Naive thymus-derived CD8-positive, alpha-beta T cell (primary cell): ENCODE results near the gene XRCC5. TPM values are rescaled to one million over a fixed set of nuclear protein-coding genes. Genes with fewer than 3 reads are reported as not detected.
"Not testable (repeated sequence)": the region's sequence is repeated elsewhere in the genome, so short reads cannot be mapped to it uniquely, and the experiment has no call there.

ENCODE experiments used
- ATAC-seq, 2 donors: fragments of 150-1000 bp; cut with Tn5 transposase in 1 of 2; sonication (Bioruptor Pico), chemical (Tn5 transposase) in 1 of 2; 1 replicate in 1 of 2; 2 replicates in 1 of 2; pipeline ENCODE4 v1.10.0; 2021; ENCODE audit warnings: mild to moderate bottlenecking in 2 of 2, moderate library complexity in 2 of 2
- POLR2A ChIA-PET: fragments of 350-600 bp; sonication (Branson Sonifier 250); formaldehyde crosslinking; loops from one replicate; lab custom pipeline; 2021; ENCODE audit warnings: antibody characterized with exemption; lab: Charles Lee
- DNase-seq, 10 donors: peaks; one replicate each; pipeline versions ENCODE4 v3.0.0 to v3.0.0-alpha.2; 2020 to 2022
- H3K27ac Mint-ChIP-seq, 10 donors: one replicate each; pipeline ENCODE4 v1.8.0; 2020 to 2022; ENCODE audit warnings: mild to moderate bottlenecking in 10 of 10, mixed read lengths in 10 of 10, moderate library complexity in 4 of 10, inconsistent platforms in 1 of 10
- H3K27me3 Mint-ChIP-seq, 5 donors: one replicate each; pipeline ENCODE4 v1.8.0; 2021 to 2022; ENCODE audit warnings: mixed read lengths in 5 of 5
- H3K36me3 Mint-ChIP-seq, 3 donors: one replicate each; pipeline ENCODE4 v1.8.0; 2020 to 2022; ENCODE audit warnings: mixed read lengths in 3 of 3, mild to moderate bottlenecking in 2 of 3, inconsistent platforms in 1 of 3
- H3K4me1 Mint-ChIP-seq, 4 donors: one replicate each; pipeline ENCODE4 v1.8.0; 2021 to 2022; ENCODE audit warnings: mixed read lengths in 4 of 4
- H3K4me3 Mint-ChIP-seq, 10 donors: one replicate each; pipeline ENCODE4 v1.8.0; 2020 to 2022; ENCODE audit warnings: mild to moderate bottlenecking in 10 of 10, mixed read lengths in 10 of 10, moderate library complexity in 6 of 10, inconsistent platforms in 1 of 10
- H3K9me3 Mint-ChIP-seq, 9 donors: one replicate each; pipeline ENCODE4 v1.8.0; 2020 to 2022; ENCODE audit warnings: mixed read lengths in 9 of 9, mild to moderate bottlenecking in 3 of 9, inconsistent platforms in 1 of 9, moderate library complexity in 1 of 9
- polyA plus RNA-seq, 3 donors: library from polyadenylated mRNA; unstranded; fragments of 300-500 nt; fragmentation: Illumina TruSeq; gene quantifications; one replicate each; pipeline ENCODE4 v1.2.3, GENCODE V29; 2021
- total RNA-seq, 8 experiments: library from RNA in 2 of 8; stranded (reverse) in 2 of 8; gene quantifications; one replicate each; pipeline ENCODE4 v1.2.3 and lab custom pipeline; 2021 to 2026

The XRCC5 gene
- total and polyA plus RNA-seq, 5 experiments from 2014 or later = 231 to 364 (median 311) TPM

- Mint-ChIP-seq H3K4me3 (no peak overlapping the region), H3K27me3 (no peaks in the 10 kb centered on the region), H3K27ac (peak overlapping the region in 9 of 10 donors; percentile 10 to 87 (median 75)), H3K36me3 (peaks cover 0 to 76% (median 14%) of the 10 kb centered on the region in 3 donors), H3K9me3 (no peaks in the 10 kb centered on the region), H3K4me1 (peaks cover 22 to 70% (median 50%) of the 10 kb centered on the region in 4 donors)
- POLR2A ChIA-PET = no interaction called here
- no peak for DNase-seq
- no peak for ATAC-seq
These were observed 80.3 kb downstream of the XRCC5 start for GRCh38 chr2:216189410-216189809.

DNA sequence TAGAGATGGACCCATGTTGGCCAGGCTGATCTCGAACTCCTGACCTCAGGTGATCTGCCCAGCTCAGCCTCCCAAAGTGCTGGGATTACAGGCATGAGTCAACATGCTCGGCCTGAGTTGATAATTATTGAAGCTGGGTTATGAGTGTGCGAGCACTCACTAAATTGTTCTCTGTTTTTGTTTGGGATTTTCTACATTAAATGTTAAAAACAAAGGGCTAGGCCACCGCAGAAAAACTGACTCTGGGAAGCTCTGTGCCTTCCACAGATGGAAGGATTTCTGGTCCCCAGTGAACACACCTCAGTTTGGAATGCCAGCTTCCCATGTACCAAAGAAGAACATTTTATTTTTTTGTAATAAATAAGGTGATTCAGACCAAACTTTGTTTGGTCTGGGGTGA, 83.0 kb downstream of the XRCC5 start:
- POLR2A ChIA-PET = no interaction called here
- H3K4me1 Mint-ChIP-seq = peaks cover 14 to 43% (median 26%) of the 10 kb centered on the region in 4 donors
- H3K9me3 Mint-ChIP-seq = no peaks in the 10 kb centered on the region
- no peak overlapping the region for H3K4me3 Mint-ChIP-seq
- peak overlapping the region in 2 of 10 donors; percentile 4 to 65 for H3K27ac Mint-ChIP-seq
- ATAC-seq = no peak
- H3K36me3 Mint-ChIP-seq = peaks cover 0 to 87% (median 25%) of the 10 kb centered on the region in 3 donors
- H3K27me3 Mint-ChIP-seq = no peaks in the 10 kb centered on the region
- DNase-seq = no peak

DNA sequence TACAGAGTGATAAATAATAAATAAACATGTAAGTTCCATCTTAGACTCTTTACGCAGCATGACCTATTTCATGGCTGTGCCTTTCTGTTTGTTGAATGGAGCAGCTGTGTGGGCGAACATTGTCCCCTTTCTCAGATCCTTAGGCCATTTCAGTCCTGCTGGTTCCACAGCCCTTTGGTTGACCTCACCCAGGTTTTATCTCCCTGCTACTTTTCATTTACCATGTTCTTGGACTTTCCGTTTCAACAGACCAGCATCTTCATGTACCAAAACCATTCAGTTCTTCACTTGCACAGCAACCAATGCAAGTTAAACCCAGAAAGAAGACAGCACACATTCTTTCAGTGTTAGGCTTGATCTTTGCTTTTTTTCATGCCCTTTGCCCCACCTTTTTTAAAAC, 83.8 kb downstream of the XRCC5 start:
- ATAC-seq = no peak
- Mint-ChIP-seq H3K27ac (peak overlapping the region in 4 of 10 donors; percentile 1 to 72 (median 32)), H3K36me3 (peaks cover 0 to 91% (median 32%) of the 10 kb centered on the region in 3 donors), H3K9me3 (no peaks in the 10 kb centered on the region), H3K4me3 (no peak overlapping the region), H3K4me1 (peaks cover 8 to 41% (median 23%) of the 10 kb centered on the region in 4 donors), H3K27me3 (no peaks in the 10 kb centered on the region)
- DNase-seq = no peak
- POLR2A ChIA-PET = no interaction called here

DNA sequence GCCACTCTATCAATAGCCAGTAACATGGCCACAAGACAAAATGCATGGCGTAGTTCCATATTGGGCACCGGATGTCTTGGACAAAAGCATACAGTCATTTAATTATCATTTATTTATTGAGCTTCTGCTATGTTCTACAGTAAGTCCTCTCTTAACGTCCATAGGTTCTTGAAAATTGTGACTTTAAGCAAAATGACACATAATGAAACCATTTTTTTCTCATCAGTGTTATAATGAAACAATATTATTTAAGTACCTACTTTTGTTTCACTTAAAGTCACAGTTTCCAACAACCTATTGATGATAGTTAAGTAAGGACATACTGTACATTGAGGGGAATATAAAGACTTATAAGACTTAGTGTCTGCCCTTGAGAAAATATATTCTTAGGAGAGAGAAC, 84.9 kb downstream of the XRCC5 start:
- peaks cover 5 to 30% (median 15%) of the 10 kb centered on the region in 4 donors for H3K4me1 Mint-ChIP-seq
- H3K27me3 Mint-ChIP-seq = no peaks in the 10 kb centered on the region
- no peak overlapping the region for H3K4me3 Mint-ChIP-seq
- DNase-seq (no peak), ATAC-seq (no peak)
- POLR2A ChIA-PET = no interaction called here
- peak overlapping the region in 6 of 10 donors; percentile 0 to 37 (median 23) for H3K27ac Mint-ChIP-seq
- peaks cover 0 to 94% (median 34%) of the 10 kb centered on the region in 3 donors for H3K36me3 Mint-ChIP-seq
- no peaks in the 10 kb centered on the region for H3K9me3 Mint-ChIP-seq

DNA sequence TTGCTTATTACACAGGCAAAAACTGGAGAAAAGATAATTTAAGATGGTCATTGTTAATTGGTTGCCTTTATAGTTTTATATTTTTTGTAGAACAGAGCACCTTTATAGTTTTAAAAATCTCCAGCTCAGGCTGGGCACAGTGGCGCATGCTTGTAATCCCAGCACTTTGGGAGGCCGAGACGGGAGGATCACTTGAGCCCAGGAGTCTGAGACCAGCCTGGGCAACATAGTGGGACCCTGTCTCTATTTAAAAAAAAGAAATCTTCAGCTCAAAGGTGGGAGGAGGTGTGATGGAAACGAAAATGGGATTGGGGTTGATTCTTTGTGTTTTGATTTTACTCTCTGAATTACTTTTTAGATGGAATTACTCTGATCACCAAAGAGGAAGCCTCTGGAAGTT, 85.4 kb downstream of the XRCC5 start:
- Mint-ChIP-seq H3K4me3 (no peak overlapping the region), H3K4me1 (peaks cover 3 to 24% (median 10%) of the 10 kb centered on the region in 4 donors), H3K36me3 (peaks cover 4 to 97% (median 40%) of the 10 kb centered on the region in 3 donors), H3K9me3 (no peaks in the 10 kb centered on the region), H3K27ac (peak overlapping the region in 6 of 10 donors; percentile 22 to 69 (median 36)), H3K27me3 (no peaks in the 10 kb centered on the region)
- DNase-seq = no peak
- POLR2A ChIA-PET = no interaction called here
- no peak for ATAC-seq

GRCh38 chr2:216195565-216196029, 86.4 kb downstream of the XRCC5 start:
- no peak overlapping the region for H3K4me3 Mint-ChIP-seq
- H3K4me1 Mint-ChIP-seq = peaks cover 2 to 18% (median 7%) of the 10 kb centered on the region in 4 donors
- DNase-seq (no peak), ATAC-seq (no peak)
- POLR2A ChIA-PET = no interaction called here
- H3K36me3 Mint-ChIP-seq = peaks cover 5 to 97% (median 39%) of the 10 kb centered on the region in 3 donors
- peak overlapping the region in 5 of 10 donors; percentile 23 to 73 (median 48) for H3K27ac Mint-ChIP-seq
- H3K9me3 Mint-ChIP-seq = no peaks in the 10 kb centered on the region
- no peaks in the 10 kb centered on the region for H3K27me3 Mint-ChIP-seq

DNA sequence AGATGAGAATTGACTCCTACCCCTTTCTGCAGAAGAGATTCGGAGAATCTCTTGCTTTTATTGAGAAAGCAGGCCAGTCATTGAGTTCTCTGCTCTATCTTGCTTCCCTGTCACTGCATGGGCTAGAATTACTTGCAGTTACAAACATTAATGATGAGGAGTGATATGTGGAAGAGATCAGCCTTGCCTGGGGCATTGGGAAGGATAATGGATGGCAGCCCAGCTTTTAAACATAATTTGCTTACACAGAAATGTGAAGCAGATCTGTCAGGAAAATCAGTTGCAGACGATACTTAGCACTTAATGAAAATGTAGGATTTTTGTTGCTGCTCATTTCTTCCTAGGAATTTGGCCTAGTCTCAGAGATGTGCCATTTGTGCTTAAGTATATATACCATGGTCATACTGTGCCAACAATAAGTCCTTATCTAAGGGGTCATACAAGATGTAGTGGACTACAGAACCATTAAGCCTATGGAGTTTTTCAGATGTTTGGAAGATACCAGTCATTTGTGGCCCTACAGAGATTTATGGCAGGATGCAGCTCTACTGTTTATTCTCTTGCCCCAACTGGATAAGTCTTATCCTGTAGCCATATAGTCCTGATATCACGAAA, 92.7 kb downstream of the XRCC5 start:
- ATAC-seq (no peak), DNase-seq (no peak)
- Mint-ChIP-seq H3K27me3 (no peaks in the 10 kb centered on the region), H3K4me1 (peaks cover 5 to 10% (median 6%) of the 10 kb centered on the region in 4 donors), H3K36me3 (peaks cover 23 to 98% (median 54%) of the 10 kb centered on the region in 3 donors), H3K27ac (peak overlapping the region in 9 of 10 donors; percentile 7 to 73 (median 35)), H3K9me3 (no peaks in the 10 kb centered on the region), H3K4me3 (no peak overlapping the region)
- POLR2A ChIA-PET = no interaction called here

- ATAC-seq = no peak
- no peaks in the 10 kb centered on the region for H3K27me3 Mint-ChIP-seq
- H3K4me3 Mint-ChIP-seq = no peak overlapping the region
- peaks cover 23 to 98% (median 54%) of the 10 kb centered on the region in 3 donors for H3K36me3 Mint-ChIP-seq
- POLR2A ChIA-PET = no interaction called here
- H3K9me3 Mint-ChIP-seq = no peaks in the 10 kb centered on the region
- no peak for DNase-seq
- H3K27ac Mint-ChIP-seq = peak overlapping the region in 8 of 10 donors; percentile 2 to 77 (median 33)
- H3K4me1 Mint-ChIP-seq = peaks cover under 1 to 11% (median 5%) of the 10 kb centered on the region in 4 donors
These were observed 93.6 kb downstream of the XRCC5 start for GRCh38 chr2:216202626-216203250.

DNA sequence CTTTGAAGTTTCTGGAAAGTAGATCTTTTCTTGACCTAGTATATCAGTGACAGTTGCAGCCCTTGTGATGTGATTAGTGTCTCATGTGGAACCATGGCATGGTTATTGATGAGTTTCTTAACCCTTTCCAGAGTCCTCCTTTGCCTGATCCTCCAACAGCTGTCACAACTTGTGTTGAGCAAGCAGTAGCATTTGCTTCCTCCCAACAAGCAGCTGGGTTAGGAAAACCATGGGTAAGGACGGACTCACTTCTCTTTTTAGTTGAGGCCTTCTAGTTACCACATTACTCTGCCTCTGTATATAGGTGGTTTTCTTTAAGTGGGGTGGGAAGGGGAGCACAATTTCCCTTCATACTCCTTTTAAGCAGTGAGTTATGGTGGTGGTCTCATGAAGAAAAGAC, 96.3 kb downstream of the XRCC5 start:
- no peak overlapping the region for H3K4me3 Mint-ChIP-seq

GRCh38 chr2:216206041-216206703, 97.0 kb downstream of the XRCC5 start:
- no peak overlapping the region for H3K4me3 Mint-ChIP-seq
- DNase-seq (no peak), ATAC-seq (no peak)
- H3K27me3 Mint-ChIP-seq = no peaks in the 10 kb centered on the region
- peaks cover 15 to 38% (median 20%) of the 10 kb centered on the region in 4 donors for H3K4me1 Mint-ChIP-seq
- no peaks in the 10 kb centered on the region for H3K9me3 Mint-ChIP-seq
- peaks cover 18 to 89% (median 43%) of the 10 kb centered on the region in 3 donors for H3K36me3 Mint-ChIP-seq
- POLR2A ChIA-PET = interaction anchor here (0.6 kb wide), 1 partner anchor 202 kb away, joined by 4 read pairs; no protein-coding TSS in a partner anchor
- H3K27ac Mint-ChIP-seq = peak overlapping the region in 3 of 10 donors; percentile 42 to 46 (median 46)

More for the DNA sequence above, 96.3 kb downstream of the XRCC5 start:
- Mint-ChIP-seq H3K36me3 (peaks cover 18 to 91% (median 43%) of the 10 kb centered on the region in 3 donors), H3K27me3 (no peaks in the 10 kb centered on the region), H3K9me3 (no peaks in the 10 kb centered on the region), H3K27ac (peak overlapping the region in 3 of 10 donors; percentile 4 to 75 (median 33)), H3K4me1 (peaks cover 9 to 31% (median 14%) of the 10 kb centered on the region in 4 donors)
- ATAC-seq (no peak), DNase-seq (no peak)
- POLR2A ChIA-PET = interaction anchor here (0.6 kb wide), 1 partner anchor 203 kb away, joined by 4 read pairs; no protein-coding TSS in a partner anchor

DNA sequence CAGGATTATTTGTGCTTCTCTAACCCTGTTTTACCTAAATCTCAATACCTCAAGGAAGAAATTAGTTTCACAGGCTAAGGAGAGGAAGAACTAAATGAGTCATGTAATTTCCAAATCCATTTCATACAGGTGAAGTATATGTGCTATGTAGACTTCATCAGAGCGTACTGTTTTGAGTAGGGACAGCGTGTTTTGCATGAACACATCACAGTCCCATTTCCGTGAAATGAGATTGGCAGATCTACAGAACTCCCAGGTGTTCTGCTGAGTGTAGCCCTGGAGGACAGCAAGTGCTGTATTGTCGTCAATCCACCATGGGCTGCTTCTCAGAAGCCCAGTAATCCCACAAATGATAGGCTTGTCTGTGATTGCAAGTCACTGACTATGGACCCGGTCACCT, 97.7 kb downstream of the XRCC5 start:
- peak overlapping the region in 5 of 10 donors; percentile 32 to 73 (median 45) for H3K27ac Mint-ChIP-seq
- no peak overlapping the region for H3K4me3 Mint-ChIP-seq
- no peaks in the 10 kb centered on the region for H3K9me3 Mint-ChIP-seq
- peaks cover 14 to 84% (median 39%) of the 10 kb centered on the region in 3 donors for H3K36me3 Mint-ChIP-seq
- POLR2A ChIA-PET = no interaction called here
- no peak for ATAC-seq
- peaks cover 18 to 45% (median 26%) of the 10 kb centered on the region in 4 donors for H3K4me1 Mint-ChIP-seq
- DNase-seq = no peak
- no peaks in the 10 kb centered on the region for H3K27me3 Mint-ChIP-seq

GRCh38 chr2:216208661-216209060, 99.5 kb downstream of the XRCC5 start:
- not testable (repeated sequence) for H3K4me3 Mint-ChIP-seq, ATAC-seq, H3K27me3 Mint-ChIP-seq, DNase-seq, H3K9me3 Mint-ChIP-seq
- Mint-ChIP-seq H3K27ac (peak overlapping the region in 6 of 10 donors; percentile 3 to 84 (median 48)), H3K4me1 (peaks cover 18 to 44% (median 31%) of the 10 kb centered on the region in 4 donors), H3K36me3 (peaks cover 8 to 71% (median 29%) of the 10 kb centered on the region in 3 donors)
- POLR2A ChIA-PET = interaction anchor here (0.7 kb wide), 1 partner anchor 10 kb away, joined by 3 read pairs; no protein-coding TSS in a partner anchor
